HepG2 (cell line): ENCODE data around the gene RAD23A. TPM values are rescaled to one million over a fixed set of nuclear protein-coding genes. Genes with fewer than 3 reads are reported as not detected.

Experiments
- DNMT1 ChIP-seq: sonication (generic); formaldehyde crosslinking; IDR thresholded peaks from 2 replicates; pipeline ENCODE4 v1.5.1; 2020; ENCODE audit warnings: mild to moderate bottlenecking, missing genetic modification reagents
- FOXJ3 ChIP-seq: sonication (generic); formaldehyde crosslinking; IDR thresholded peaks from 2 replicates; pipeline ENCODE4 v1.4.0; 2020; ENCODE audit warnings: missing genetic modification reagents, mild to moderate bottlenecking, borderline replicate concordance
- GPN1 ChIP-seq: sonication (generic); formaldehyde crosslinking; IDR thresholded peaks from 2 replicates; pipeline ENCODE4 v1.5.1; 2020; ENCODE audit warnings: missing genetic modification reagents, borderline replicate concordance
- KDM2A ChIP-seq: sonication (generic); formaldehyde crosslinking; IDR thresholded peaks from 2 replicates; pipeline ENCODE4 v1.4.0; 2020; ENCODE audit warnings: low read depth, missing genetic modification reagents, borderline replicate concordance
- PHF20 ChIP-seq: sonication (generic); formaldehyde crosslinking; IDR thresholded peaks from 2 replicates; pipeline ENCODE4 v1.5.0; 2020; ENCODE audit warnings: mild to moderate bottlenecking, missing genetic modification reagents
- ZNF670 ChIP-seq: sonication (generic); formaldehyde crosslinking; IDR thresholded peaks from 2 replicates; pipeline ENCODE4 v1.8.0; 2022; ENCODE audit warnings: mild to moderate bottlenecking, missing genetic modification reagents, borderline replicate concordance
- polyA plus RNA-seq, 8 experiments: library from polyadenylated mRNA; depleted of rRNA in 3 of 8; stranded (reverse) in 7 of 8; unstranded in 1 of 8; fragments of >200 nt; fragmentation: Illumina TruSeq in 4 of 8; extraction: Trizol in 4 of 8; gene quantifications; 2 replicates each; pipeline versions ENCODE4 v1.2.1 to v1.2.3, GENCODE V29; 2011 to 2016; ENCODE audit warnings: low read depth in 4 of 8, missing spikeins in 1 of 8, mixed read lengths in 1 of 8; ENCODE audit not compliant: insufficient read depth in 1 of 8
- total RNA-seq, 5 experiments: library from RNA; depleted of rRNA; stranded (reverse); fragments of >200 nt; fragmentation: Illumina TruSeq; extraction: Trizol; gene quantifications; 2 replicates each; pipeline ENCODE4 v1.2.3, GENCODE V29; 2016; ENCODE audit warnings: low read depth in 1 of 5
- TF ChIP-seq, protein P1 (sequence below): sonication (generic); formaldehyde crosslinking; IDR thresholded peaks from 2 replicates; pipeline ENCODE4 v1.5.1; 2020; ENCODE audit warnings: mild to moderate bottlenecking, missing genetic modification reagents
- TF ChIP-seq, protein P2 (sequence below): sonication (generic); formaldehyde crosslinking; IDR thresholded peaks from 2 replicates; pipeline ENCODE4 v1.5.0; 2020; ENCODE audit warnings: missing genetic modification reagents
- TF ChIP-seq, protein P3 (sequence below): sonication (generic); formaldehyde crosslinking; IDR thresholded peaks from 2 replicates; pipeline ENCODE4 v1.5.0; 2020; ENCODE audit warnings: mild to moderate bottlenecking, missing genetic modification reagents
- TF ChIP-seq, protein P4 (sequence below): sonication (generic); formaldehyde crosslinking; IDR thresholded peaks from 2 replicates; pipeline ENCODE4 v1.4.0; 2020; ENCODE audit warnings: missing genetic modification reagents
- TF ChIP-seq, protein P5 (sequence below): sonication (generic); formaldehyde crosslinking; IDR thresholded peaks from 2 replicates; pipeline ENCODE4 v1.8.0; 2022; ENCODE audit warnings: mild to moderate bottlenecking, missing genetic modification reagents, borderline replicate concordance
- TF ChIP-seq, protein P6 (sequence below): sonication (generic); formaldehyde crosslinking; IDR thresholded peaks from 2 replicates; pipeline ENCODE4 v1.5.1; 2020; ENCODE audit warnings: missing genetic modification reagents, mild to moderate bottlenecking, borderline replicate concordance
- TF ChIP-seq, protein P7 (sequence below): sonication (generic); formaldehyde crosslinking; IDR thresholded peaks from 2 replicates; pipeline ENCODE4 v1.8.0; 2022; ENCODE audit warnings: missing genetic modification reagents, mild to moderate bottlenecking, moderate library complexity, borderline replicate concordance

RAD23A gene
- total and polyA plus RNA-seq, 2 of the 13 experiments (the other 11 are each of a cell fraction or from before 2014, with no cell fraction given) = 42.5 to 54.2 TPM

DNA sequence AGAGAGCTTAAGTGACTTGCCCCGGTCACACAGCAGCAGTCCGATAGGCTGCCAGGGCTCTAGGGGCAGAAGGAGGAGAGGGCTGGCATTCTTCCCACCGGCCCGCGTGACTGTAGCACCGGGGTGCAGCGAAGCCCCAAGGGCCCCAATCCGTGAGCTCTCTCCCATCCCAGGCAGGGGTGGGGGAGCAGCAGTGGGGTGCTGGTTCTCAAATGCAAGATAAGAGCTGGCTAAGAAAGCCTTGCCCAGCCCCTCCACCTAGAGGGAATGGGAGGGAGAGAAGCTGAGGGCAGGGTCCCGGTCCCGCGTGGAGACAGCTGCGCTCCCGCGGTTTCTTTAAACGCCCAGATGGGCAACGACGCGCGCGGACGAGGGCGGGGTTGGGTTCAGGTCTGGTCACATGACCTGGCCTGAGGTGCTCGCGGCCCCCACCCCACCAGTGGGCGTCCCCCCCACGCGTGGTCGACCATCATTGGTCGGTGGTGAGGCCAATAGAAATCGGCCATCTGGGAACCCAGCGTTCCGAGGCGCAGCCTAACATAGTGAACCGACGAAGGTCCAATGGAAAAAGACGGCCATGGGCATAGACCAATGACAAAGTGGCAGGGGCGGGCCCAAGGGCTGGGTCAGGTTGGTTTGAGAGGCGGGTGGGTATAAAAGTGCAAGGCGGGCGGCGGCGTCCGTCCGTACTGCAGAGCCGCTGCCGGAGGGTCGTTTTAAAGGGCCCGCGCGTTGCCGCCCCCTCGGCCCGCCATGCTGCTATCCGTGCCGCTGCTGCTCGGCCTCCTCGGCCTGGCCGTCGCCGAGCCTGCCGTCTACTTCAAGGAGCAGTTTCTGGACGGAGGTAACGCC lies 7.5 kb upstream of the RAD23A start, which contains the start of gene CALR (continued):
- TF ChIP-seq, protein P1, sequence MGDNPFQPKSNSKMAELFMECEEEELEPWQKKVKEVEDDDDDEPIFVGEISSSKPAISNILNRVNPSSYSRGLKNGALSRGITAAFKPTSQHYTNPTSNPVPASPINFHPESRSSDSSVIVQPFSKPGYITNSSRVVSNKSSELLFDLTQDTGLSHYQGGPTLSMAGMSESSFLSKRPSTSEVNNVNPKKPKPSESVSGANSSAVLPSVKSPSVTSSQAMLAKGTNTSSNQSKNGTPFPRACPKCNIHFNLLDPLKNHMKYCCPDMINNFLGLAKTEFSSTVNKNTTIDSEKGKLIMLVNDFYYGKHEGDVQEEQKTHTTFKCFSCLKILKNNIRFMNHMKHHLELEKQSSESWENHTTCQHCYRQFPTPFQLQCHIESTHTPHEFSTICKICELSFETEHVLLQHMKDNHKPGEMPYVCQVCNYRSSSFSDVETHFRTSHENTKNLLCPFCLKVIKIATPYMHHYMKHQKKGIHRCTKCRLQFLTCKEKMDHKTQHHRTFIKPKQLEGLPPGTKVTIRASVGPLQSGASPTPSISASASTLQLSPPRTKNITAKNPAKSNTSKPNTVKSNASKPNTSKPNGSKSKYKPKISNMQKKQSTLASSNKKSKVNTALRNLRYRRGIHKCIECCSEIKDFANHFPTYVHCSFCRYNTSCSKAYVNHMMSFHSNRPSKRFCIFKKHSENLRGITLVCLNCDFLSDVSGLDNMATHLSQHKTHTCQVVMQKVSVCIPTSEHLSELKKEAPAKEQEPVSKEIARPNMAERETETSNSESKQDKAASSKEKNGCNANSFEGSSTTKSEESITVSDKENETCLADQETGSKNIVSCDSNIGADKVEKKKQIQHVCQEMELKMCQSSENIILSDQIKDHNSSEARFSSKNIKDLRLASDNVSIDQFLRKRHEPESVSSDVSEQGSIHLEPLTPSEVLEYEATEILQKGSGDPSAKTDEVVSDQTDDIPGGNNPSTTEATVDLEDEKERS = no peak
- TF ChIP-seq ZNF670 (no peak), PHF20 (CRISPR knock-in tag) (peak; percentile 64; the same call in 1 of the 2 replicates), FOXJ3 (CRISPR knock-in tag) (no peak), DNMT1 (CRISPR knock-in tag) (no peak), GPN1 (CRISPR knock-in tag) (no peak), KDM2A (CRISPR knock-in tag) (peak; percentile 78)
- TF ChIP-seq, protein P2, sequence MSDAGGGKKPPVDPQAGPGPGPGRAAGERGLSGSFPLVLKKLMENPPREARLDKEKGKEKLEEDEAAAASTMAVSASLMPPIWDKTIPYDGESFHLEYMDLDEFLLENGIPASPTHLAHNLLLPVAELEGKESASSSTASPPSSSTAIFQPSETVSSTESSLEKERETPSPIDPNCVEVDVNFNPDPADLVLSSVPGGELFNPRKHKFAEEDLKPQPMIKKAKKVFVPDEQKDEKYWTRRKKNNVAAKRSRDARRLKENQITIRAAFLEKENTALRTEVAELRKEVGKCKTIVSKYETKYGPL = no peak
- TF ChIP-seq, protein P3, sequence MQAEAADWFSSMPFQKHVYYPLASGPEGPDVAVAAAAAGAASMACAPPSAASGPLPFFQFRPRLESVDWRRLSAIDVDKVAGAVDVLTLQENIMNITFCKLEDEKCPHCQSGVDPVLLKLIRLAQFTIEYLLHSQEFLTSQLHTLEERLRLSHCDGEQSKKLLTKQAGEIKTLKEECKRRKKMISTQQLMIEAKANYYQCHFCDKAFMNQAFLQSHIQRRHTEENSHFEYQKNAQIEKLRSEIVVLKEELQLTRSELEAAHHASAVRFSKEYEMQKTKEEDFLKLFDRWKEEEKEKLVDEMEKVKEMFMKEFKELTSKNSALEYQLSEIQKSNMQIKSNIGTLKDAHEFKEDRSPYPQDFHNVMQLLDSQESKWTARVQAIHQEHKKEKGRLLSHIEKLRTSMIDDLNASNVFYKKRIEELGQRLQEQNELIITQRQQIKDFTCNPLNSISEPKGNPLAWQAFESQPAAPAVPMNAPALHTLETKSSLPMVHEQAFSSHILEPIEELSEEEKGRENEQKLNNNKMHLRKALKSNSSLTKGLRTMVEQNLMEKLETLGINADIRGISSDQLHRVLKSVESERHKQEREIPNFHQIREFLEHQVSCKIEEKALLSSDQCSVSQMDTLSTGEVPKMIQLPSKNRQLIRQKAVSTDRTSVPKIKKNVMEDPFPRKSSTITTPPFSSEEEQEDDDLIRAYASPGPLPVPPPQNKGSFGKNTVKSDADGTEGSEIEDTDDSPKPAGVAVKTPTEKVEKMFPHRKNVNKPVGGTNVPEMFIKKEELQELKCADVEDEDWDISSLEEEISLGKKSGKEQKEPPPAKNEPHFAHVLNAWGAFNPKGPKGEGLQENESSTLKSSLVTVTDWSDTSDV (CRISPR knock-in tag) = no peak
- TF ChIP-seq, protein P4, sequence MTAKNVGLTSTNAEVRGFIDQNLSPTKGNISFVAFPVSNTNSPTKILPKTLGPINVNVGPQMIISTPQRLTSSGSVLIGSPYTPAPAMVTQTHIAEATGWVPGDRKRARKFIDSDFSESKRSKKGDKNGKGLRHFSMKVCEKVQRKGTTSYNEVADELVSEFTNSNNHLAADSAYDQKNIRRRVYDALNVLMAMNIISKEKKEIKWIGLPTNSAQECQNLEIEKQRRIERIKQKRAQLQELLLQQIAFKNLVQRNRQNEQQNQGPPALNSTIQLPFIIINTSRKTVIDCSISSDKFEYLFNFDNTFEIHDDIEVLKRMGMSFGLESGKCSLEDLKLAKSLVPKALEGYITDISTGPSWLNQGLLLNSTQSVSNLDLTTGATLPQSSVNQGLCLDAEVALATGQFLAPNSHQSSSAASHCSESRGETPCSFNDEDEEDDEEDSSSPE = peak; percentile 95
- TF ChIP-seq, protein P5, sequence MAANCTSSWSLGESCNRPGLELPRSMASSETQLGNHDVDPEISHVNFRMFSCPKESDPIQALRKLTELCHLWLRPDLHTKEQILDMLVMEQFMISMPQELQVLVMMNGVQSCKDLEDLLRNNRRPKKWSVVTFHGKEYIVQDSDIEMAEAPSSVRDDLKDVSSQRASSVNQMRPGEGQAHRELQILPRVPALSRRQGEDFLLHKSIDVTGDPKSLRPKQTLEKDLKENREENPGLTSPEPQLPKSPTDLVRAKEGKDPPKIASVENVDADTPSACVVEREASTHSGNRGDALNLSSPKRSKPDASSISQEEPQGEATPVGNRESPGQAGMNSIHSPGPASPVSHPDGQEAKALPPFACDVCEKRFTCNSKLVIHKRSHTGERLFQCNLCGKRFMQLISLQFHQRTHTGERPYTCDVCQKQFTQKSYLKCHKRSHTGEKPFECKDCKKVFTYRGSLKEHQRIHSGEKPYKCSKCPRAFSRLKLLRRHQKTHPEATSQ = no peak
- TF ChIP-seq, protein P6, sequence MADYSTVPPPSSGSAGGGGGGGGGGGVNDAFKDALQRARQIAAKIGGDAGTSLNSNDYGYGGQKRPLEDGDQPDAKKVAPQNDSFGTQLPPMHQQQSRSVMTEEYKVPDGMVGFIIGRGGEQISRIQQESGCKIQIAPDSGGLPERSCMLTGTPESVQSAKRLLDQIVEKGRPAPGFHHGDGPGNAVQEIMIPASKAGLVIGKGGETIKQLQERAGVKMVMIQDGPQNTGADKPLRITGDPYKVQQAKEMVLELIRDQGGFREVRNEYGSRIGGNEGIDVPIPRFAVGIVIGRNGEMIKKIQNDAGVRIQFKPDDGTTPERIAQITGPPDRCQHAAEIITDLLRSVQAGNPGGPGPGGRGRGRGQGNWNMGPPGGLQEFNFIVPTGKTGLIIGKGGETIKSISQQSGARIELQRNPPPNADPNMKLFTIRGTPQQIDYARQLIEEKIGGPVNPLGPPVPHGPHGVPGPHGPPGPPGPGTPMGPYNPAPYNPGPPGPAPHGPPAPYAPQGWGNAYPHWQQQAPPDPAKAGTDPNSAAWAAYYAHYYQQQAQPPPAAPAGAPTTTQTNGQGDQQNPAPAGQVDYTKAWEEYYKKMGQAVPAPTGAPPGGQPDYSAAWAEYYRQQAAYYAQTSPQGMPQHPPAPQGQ (CRISPR knock-in tag) = no peak
- TF ChIP-seq, protein P7, sequence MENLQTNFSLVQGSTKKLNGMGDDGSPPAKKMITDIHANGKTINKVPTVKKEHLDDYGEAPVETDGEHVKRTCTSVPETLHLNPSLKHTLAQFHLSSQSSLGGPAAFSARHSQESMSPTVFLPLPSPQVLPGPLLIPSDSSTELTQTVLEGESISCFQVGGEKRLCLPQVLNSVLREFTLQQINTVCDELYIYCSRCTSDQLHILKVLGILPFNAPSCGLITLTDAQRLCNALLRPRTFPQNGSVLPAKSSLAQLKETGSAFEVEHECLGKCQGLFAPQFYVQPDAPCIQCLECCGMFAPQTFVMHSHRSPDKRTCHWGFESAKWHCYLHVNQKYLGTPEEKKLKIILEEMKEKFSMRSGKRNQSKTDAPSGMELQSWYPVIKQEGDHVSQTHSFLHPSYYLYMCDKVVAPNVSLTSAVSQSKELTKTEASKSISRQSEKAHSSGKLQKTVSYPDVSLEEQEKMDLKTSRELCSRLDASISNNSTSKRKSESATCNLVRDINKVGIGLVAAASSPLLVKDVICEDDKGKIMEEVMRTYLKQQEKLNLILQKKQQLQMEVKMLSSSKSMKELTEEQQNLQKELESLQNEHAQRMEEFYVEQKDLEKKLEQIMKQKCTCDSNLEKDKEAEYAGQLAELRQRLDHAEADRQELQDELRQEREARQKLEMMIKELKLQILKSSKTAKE (CRISPR knock-in tag) = no peak
